H9 (cell line): ENCODE results near the gene HBD. TPM values are rescaled to one million over a fixed set of nuclear protein-coding genes. Genes with fewer than 3 reads are reported as not detected.
A peak's percentile ranks its signal among the peaks of the same experiment; 100 is the strongest.

Experiments used
- DNase-seq: peaks from one replicate; pipeline ENCODE4 v3.0.0-alpha.2; 2017
- H2AFZ ChIP-seq: one replicate; pipeline ENCODE4 v1.6.1; 2013; ENCODE audit warnings: mild to moderate bottlenecking, low read length, control low read depth, moderate library complexity
- H2AK5ac ChIP-seq: 2 replicates; pipeline ENCODE4 v1.6.1; 2013; ENCODE audit warnings: low read length, control low read depth, mixed read lengths; ENCODE audit not compliant: insufficient read length
- H2BK120ac ChIP-seq: one replicate; pipeline ENCODE4 v1.6.1; 2013; ENCODE audit warnings: low read depth, mild to moderate bottlenecking, low read length, control low read depth, inconsistent platforms; ENCODE audit not compliant: poor library complexity, severe bottlenecking
- H2BK12ac ChIP-seq: 2 replicates; pipeline ENCODE4 v1.6.1; 2013; ENCODE audit warnings: low read length, control low read depth, mixed read lengths, low read depth; ENCODE audit not compliant: insufficient read length
- H2BK15ac ChIP-seq: 2 replicates; pipeline ENCODE4 v1.6.1; 2013; ENCODE audit warnings: low read depth, low read length, control low read depth
- H2BK20ac ChIP-seq: one replicate; pipeline ENCODE4 v1.6.1; 2013; ENCODE audit warnings: low read depth, mild to moderate bottlenecking, low read length, control low read depth, inconsistent platforms; ENCODE audit not compliant: poor library complexity, severe bottlenecking
- H2BK5ac ChIP-seq: 2 replicates; pipeline ENCODE4 v1.6.1; 2013; ENCODE audit warnings: low read length, control low read depth, mixed read lengths; ENCODE audit not compliant: insufficient read length
- H3K14ac ChIP-seq: 2 replicates; pipeline ENCODE4 v1.6.1; 2013; ENCODE audit warnings: low read length, control low read depth; ENCODE audit not compliant: insufficient read depth
- H3K18ac ChIP-seq: 2 replicates; pipeline ENCODE4 v1.6.1; 2013; ENCODE audit warnings: low read depth, mild to moderate bottlenecking, mixed read lengths, low read length, control low read depth; ENCODE audit not compliant: insufficient read length
- H3K23ac ChIP-seq: 2 replicates; pipeline ENCODE4 v1.6.1; 2013; ENCODE audit warnings: low read length, control low read depth, mixed read lengths, low read depth; ENCODE audit not compliant: insufficient read length
- H3K23me2 ChIP-seq: 2 replicates; pipeline ENCODE4 v1.6.1; 2013; ENCODE audit warnings: low read depth, mild to moderate bottlenecking, mixed read lengths, low read length, control low read depth; ENCODE audit not compliant: insufficient read length, poor library complexity, severe bottlenecking
- H3K27ac ChIP-seq: 2 replicates; pipeline ENCODE4 v1.5.1; 2013; ENCODE audit warnings: low read length, control low read depth, mixed read lengths, low read depth; ENCODE audit not compliant: insufficient read length
- H3K27me3 ChIP-seq: 2 replicates; pipeline ENCODE4 v1.6.1; 2013; ENCODE audit warnings: low read length, control low read depth, inconsistent platforms; ENCODE audit not compliant: insufficient read depth
- H3K4ac ChIP-seq: 2 replicates; pipeline ENCODE4 v1.6.1; 2013; ENCODE audit warnings: low read depth, mild to moderate bottlenecking, control low read depth, inconsistent platforms, low read length, moderate library complexity
- H3K4me1 ChIP-seq: 2 replicates; pipeline ENCODE4 v1.6.1; 2013; ENCODE audit warnings: low read length, control low read depth, inconsistent platforms; ENCODE audit not compliant: insufficient read depth
- H3K4me2 ChIP-seq: 2 replicates; pipeline ENCODE4 v1.6.1; 2013; ENCODE audit warnings: low read length, control low read depth, mixed read lengths; ENCODE audit not compliant: insufficient read length, insufficient read depth
- H3K56ac ChIP-seq: 2 replicates; pipeline ENCODE4 v1.6.1; 2013; ENCODE audit warnings: low read depth, mild to moderate bottlenecking, mixed read lengths, low read length, control low read depth; ENCODE audit not compliant: insufficient read length
- H3K79me1 ChIP-seq: 2 replicates; pipeline ENCODE4 v1.6.1; 2013; ENCODE audit warnings: low read depth, mild to moderate bottlenecking, moderate library complexity, low read length, control low read depth, inconsistent platforms; ENCODE audit not compliant: insufficient read depth, poor library complexity, severe bottlenecking
- H3K79me2 ChIP-seq: 2 replicates; pipeline ENCODE4 v1.6.1; 2013; ENCODE audit warnings: low read length, control low read depth, inconsistent platforms; ENCODE audit not compliant: insufficient read depth
- H3K9ac ChIP-seq: 2 replicates; pipeline ENCODE4 v1.6.1; 2013; ENCODE audit warnings: low read length, control low read depth, mixed read lengths; ENCODE audit not compliant: insufficient read length; ENCODE audit errors: extremely low read depth
- H3K9me3 ChIP-seq: one replicate; pipeline ENCODE4 v1.6.1; 2013; ENCODE audit warnings: low read depth, low read length, inconsistent platforms; ENCODE audit not compliant: control insufficient read depth
- H3T11ph ChIP-seq: one replicate; pipeline ENCODE4 v1.6.1; 2013; ENCODE audit warnings: mild to moderate bottlenecking, low read length, control low read depth, inconsistent platforms
- H4K20me1 ChIP-seq: one replicate; pipeline ENCODE4 v1.6.1; 2013; ENCODE audit not compliant: control insufficient read depth, insufficient read length, insufficient read depth
- H4K5ac ChIP-seq: 2 replicates; pipeline ENCODE4 v1.6.1; 2013; ENCODE audit warnings: low read depth, mild to moderate bottlenecking, mixed read lengths, low read length, control low read depth; ENCODE audit not compliant: insufficient read length
- H4K8ac ChIP-seq: replicated peaks from 2 replicates; pipeline ENCODE4 v1.6.1; 2013; ENCODE audit warnings: low read length, control low read depth, mixed read lengths, low read depth; ENCODE audit not compliant: insufficient read length
- H4K91ac ChIP-seq: 2 replicates; pipeline ENCODE4 v1.6.1; 2013; ENCODE audit warnings: low read depth, mild to moderate bottlenecking, moderate library complexity, mixed read lengths, low read length, control low read depth; ENCODE audit not compliant: insufficient read length
- H3K27ac Mint-ChIP-seq, 3 experiments: 2 replicates in 2 of 3; 3 replicates in 1 of 3; pipeline ENCODE4 v1.8.0; 2020 to 2021; ENCODE audit warnings: mixed read lengths in 3 of 3, mild to moderate bottlenecking in 1 of 3, moderate library complexity in 1 of 3
- H3K27me3 Mint-ChIP-seq: 2 replicates; pipeline ENCODE4 v1.8.0; 2021; ENCODE audit warnings: low read depth, mild to moderate bottlenecking, moderate library complexity, mixed read lengths
- H3K36me3 Mint-ChIP-seq, 3 experiments: 2 replicates in 2 of 3; 3 replicates in 1 of 3; pipeline ENCODE4 v1.8.0; 2020 to 2021; ENCODE audit warnings: low read depth in 3 of 3, mixed read lengths in 3 of 3; ENCODE audit not compliant: insufficient read depth in 1 of 3
- H3K4me1 Mint-ChIP-seq, 2 experiments: 2 replicates each; pipeline ENCODE4 v1.8.0; 2020; ENCODE audit warnings: mixed read lengths in 2 of 2
- H3K4me3 Mint-ChIP-seq, 2 experiments: 2 replicates in 1 of 2; 3 replicates in 1 of 2; pipeline ENCODE4 v1.8.0; 2020 to 2021; ENCODE audit warnings: mild to moderate bottlenecking in 2 of 2, mixed read lengths in 2 of 2, moderate library complexity in 1 of 2
- H3K9me3 Mint-ChIP-seq, 2 experiments: 2 replicates in 1 of 2; 3 replicates in 1 of 2; pipeline ENCODE4 v1.8.0; 2020; ENCODE audit warnings: mild to moderate bottlenecking in 2 of 2, mixed read lengths in 2 of 2, moderate library complexity in 1 of 2
- WGBS: extraction: QIAGEN DNeasy Blood & Tissue Kit; methylation state at CpG from one replicate; pipeline ENCODE4 v1.1.7; 2013; ENCODE audit warnings: missing lambda C conversion rate, low lambda C conversion rate, mixed read lengths; ENCODE audit not compliant: insufficient read length; ENCODE audit errors: extremely low coverage; 5-methylcytosine and 5-hydroxymethylcytosine counted together
- total RNA-seq: library from RNA; stranded (reverse); gene quantifications from 2 replicates; pipeline ENCODE4 v1.2.1, GENCODE V29; 2021
- TF ChIP-seq, protein P1 (sequence below): fragments of 200-600 bp; sonication (generic); conservative IDR thresholded peaks from 3 replicates; pipeline ENCODE4 v1.8.0; 2021; ENCODE audit warnings: antibody characterized with exemption, mild to moderate bottlenecking

Gene HBD
- total RNA-seq, 1 experiment from 2014 or later: not detected

DNA sequence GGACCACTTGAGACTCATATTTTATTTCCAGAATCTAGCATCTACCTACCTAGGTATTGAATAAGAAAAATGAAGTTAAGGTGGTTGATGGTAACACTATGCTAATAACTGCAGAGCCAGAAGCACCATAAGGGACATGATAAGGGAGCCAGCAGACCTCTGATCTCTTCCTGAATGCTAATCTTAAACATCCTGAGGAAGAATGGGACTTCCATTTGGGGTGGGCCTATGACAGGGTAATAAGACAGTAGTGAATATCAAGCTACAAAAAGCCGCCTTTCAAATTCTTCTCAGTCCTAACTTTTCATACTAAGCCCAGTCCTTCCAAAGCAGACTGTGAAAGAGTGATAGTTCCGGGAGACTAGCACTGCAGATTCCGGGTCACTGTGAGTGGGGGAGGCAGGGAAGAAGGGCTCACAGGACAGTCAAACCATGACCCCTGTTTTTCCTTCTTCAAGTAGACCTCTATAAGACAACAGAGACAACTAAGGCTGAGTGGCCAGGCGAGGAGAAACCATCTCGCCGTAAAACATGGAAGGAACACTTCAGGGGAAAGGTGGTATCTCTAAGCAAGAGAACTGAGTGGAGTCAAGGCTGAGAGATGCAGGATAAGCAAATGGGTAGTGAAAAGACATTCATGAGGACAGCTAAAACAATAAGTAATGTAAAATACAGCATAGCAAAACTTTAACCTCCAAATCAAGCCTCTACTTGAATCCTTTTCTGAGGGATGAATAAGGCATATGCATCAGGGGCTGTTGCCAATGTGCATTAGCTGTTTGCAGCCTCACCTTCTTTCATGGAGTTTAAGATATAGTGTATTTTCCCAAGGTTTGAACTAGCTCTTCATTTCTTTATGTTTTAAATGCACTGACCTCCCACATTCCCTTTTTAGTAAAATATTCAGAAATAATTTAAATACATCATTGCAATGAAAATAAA, 9.5 kb downstream of the HBD start:
- no peak overlapping the region for H4K5ac ChIP-seq
- no peak overlapping the region for H2BK12ac ChIP-seq
- H3K4ac ChIP-seq: no peak overlapping the region
- no peak overlapping the region for H3K4me3 Mint-ChIP-seq
- H2AFZ ChIP-seq: no peak overlapping the region
- peak overlapping the region in 1 of 3 experiments; percentile 53; a peak in 1 of 7 replicates for H3K27ac Mint-ChIP-seq
- no peak overlapping the region for H3K56ac ChIP-seq
- TF ChIP-seq, protein P1, sequence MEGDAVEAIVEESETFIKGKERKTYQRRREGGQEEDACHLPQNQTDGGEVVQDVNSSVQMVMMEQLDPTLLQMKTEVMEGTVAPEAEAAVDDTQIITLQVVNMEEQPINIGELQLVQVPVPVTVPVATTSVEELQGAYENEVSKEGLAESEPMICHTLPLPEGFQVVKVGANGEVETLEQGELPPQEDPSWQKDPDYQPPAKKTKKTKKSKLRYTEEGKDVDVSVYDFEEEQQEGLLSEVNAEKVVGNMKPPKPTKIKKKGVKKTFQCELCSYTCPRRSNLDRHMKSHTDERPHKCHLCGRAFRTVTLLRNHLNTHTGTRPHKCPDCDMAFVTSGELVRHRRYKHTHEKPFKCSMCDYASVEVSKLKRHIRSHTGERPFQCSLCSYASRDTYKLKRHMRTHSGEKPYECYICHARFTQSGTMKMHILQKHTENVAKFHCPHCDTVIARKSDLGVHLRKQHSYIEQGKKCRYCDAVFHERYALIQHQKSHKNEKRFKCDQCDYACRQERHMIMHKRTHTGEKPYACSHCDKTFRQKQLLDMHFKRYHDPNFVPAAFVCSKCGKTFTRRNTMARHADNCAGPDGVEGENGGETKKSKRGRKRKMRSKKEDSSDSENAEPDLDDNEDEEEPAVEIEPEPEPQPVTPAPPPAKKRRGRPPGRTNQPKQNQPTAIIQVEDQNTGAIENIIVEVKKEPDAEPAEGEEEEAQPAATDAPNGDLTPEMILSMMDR: no peak
- no peak overlapping the region for H3T11ph ChIP-seq
- H4K20me1 ChIP-seq: no peaks in the 10 kb centered on the region
- H2AK5ac ChIP-seq: no peak overlapping the region
- H4K91ac ChIP-seq: no peak overlapping the region
- H3K4me2 ChIP-seq: no peak overlapping the region
- no peaks in the 10 kb centered on the region for H3K9me3 ChIP-seq
- no peak overlapping the region for H2BK5ac ChIP-seq
- H3K23me2 ChIP-seq: no peaks in the 10 kb centered on the region
- H3K36me3 Mint-ChIP-seq: peaks cover 3 to 18% (median 16%) of the 10 kb centered on the region in 3 experiments; a peak in 6 of 7 replicates
- WGBS: no CpG with 5 or more reads among the region's 6 CpGs
- no peak for DNase-seq
- no peak overlapping the region for H2BK20ac ChIP-seq
- peaks cover 20 to 24% of the 10 kb centered on the region in 2 experiments for H3K9me3 Mint-ChIP-seq
- H3K79me1 ChIP-seq: no peaks in the 10 kb centered on the region
- H3K18ac ChIP-seq: no peak overlapping the region
- H2BK120ac ChIP-seq: no peak overlapping the region
- no peaks in the 10 kb centered on the region for H3K27me3 Mint-ChIP-seq
- H3K79me2 ChIP-seq: no peaks in the 10 kb centered on the region
- no peak overlapping the region for H3K27ac ChIP-seq
- H4K8ac ChIP-seq: no peak overlapping the region
- H3K4me1 Mint-ChIP-seq: no peaks in the 10 kb centered on the region
- H3K23ac ChIP-seq: no peak overlapping the region
- no peaks in the 10 kb centered on the region for H3K27me3 ChIP-seq
- H3K14ac ChIP-seq: no peak overlapping the region
- H3K9ac ChIP-seq: no peak overlapping the region
- no peaks in the 10 kb centered on the region for H3K4me1 ChIP-seq
- H2BK15ac ChIP-seq: no peak overlapping the region
